HG03045 (cell line): ENCODE results near the gene CSNK2A1.
"Not testable (repeated sequence)": the region's sequence is repeated elsewhere in the genome, so short reads cannot be mapped to it uniquely, and the experiment has no call there.

Experiments used
- ATAC-seq: cut with Tn5 transposase; IDR thresholded peaks from one replicate; pipeline ENCODE4 v1.9.1; 2021; ENCODE audit warnings: mild to moderate bottlenecking, moderate library complexity; ENCODE audit not compliant: unreplicated experiment

The CSNK2A1 gene

DNA sequence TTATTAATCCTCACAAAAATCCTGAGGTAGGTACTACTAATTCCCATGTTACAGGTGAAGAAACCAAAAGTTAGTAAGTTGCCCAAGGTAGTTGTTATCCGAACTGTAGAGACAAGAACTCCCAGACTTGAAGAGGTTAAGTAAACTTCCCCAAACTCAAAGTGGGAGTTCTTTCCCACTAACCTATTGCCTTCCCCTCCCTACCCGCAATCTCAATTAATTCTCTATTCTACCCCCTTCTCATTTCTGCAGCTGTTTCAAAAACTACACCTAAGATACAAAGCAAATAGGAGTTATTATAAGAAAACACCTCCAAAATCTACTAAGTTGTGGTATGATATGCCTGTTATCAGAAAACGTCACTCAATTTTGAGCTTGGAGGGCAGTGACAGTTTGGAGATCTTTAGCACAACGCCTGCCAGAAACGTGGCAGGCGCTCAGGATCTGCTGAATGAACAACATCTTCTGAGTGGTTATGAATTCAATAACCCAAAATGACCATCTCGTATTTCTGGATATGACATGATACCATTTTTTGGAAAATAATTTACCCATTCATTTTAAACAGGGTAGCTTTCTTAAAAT, 7.1 kb downstream of the CSNK2A1 start:
- ATAC-seq: no peak

DNA sequence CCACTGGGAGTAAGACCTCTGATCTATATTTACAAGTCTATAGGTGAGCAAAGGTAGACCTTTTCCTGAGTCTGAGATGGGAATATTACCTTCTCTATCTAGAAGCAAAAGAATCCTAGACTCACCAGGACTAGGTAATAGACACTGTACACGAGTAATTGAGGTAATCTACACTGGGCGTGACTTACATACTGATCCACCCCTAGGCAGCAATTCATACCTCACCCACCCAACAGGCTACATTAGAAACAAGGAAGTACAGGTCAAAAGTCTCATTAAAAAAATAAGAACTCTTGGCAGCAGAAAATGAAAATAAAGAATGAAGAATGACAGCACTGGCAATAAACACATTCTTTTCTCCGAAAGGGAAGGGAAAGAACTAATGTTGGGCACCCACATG, 7.6 kb downstream of the CSNK2A1 start:
- ATAC-seq: no peak

DNA sequence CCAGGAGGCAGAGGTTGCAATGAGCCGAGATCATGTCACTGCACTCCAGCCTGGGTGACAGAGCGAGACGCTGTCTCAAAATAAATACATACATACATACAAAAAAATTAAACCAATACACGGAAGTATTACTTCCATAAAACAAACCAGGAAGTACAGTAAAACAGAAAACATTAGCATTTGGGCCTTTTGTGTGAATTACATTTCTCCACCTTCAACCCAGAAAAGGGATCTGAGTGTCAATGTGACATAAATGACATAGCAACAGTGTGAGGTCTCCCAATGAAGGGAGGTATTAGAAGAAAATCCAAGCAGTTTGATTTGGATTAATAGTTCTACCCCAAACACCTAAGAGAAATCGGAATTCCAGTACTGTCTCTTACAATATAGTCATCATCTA, 10.1 kb downstream of the CSNK2A1 start:
- ATAC-seq: no peak

DNA sequence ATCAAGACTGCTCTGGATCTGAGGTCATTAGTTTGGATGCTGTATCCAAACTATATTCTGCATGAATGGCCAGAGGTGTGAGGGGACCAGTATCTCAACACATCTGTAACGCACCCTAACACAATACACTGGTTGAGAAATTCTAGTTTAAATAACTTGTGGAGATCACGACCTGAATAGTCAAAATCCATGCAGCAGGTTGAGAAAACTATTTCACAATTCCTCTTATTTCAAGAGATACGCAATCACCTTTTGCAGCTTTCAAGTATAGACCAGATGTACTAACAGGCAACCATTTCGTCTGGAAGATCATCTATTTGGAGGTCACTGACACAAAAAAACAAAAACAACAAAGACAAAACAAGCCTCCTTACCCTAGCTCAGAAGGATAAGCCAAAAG, 11.1 kb downstream of the CSNK2A1 start:
- no peak for ATAC-seq

DNA sequence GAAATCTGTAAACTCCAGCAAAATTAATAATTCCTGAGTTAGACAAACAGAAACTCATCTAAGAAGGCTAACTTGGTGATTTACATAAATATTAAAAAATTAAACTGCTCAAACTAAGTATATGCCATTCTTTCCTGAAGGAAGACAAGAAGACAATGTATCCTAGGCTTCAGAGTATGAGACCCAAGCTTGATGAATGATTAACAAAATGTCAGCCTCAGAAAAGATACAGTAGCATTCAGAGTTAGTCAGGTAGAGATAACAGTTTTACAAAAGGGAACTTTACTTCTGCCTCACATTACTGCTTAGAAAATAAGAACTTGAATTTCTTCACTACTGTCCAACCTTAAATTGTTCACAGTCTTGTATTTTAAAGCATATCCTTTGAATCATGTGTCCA, 12.0 kb downstream of the CSNK2A1 start:
- no peak for ATAC-seq

DNA sequence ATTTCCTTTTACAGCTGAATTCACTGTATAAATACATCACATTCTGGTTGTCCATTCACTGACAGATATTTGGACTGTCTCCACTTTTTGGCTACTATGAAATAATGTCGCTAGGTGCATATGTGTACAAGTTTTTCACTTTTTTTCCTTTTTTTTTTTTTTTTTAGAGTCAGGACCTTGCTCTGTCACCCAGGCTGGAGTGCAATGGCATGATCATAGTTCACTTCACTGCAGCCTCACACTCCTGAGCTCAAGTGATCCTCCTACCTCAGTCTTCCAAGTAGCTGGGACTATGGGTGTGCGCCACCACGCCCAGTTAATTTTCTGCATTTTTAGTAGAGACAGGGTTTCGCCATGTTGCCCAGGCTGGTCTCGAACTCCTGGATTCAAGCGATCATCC, 13.3 kb downstream of the CSNK2A1 start:
- ATAC-seq: no peak

DNA sequence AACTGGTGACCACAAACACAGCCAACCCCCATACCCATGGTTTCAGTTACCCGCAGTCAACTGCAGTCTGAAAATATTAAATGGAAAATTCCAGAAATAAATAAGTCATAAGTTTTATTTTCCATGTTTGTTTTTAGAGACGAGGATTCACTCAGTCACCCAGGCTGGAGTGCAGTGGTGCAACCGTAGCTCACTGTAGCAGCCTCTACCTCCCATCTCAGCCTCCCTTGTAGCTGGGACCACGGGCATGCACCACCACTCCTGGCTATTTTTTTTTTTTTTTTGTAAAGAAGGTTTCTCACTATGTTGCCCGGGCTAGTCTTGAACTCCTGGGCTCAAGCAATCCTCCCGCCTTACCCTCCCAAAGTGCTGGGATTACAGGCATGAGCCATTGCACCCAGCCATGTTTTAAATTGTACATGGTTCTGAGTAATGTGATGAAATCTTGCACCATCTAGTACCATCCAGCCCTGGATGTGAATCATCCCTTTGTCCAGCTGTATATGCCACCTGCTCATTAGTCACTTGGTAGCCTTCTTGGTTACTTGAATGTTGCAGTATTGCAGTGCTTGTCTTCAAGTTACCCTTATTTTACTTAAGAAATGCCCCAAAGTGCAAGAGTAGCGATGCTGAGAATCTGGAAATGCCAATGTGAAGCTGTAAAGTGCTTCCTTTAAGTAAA, 14.5 kb downstream of the CSNK2A1 start:
- ATAC-seq: no peak

DNA sequence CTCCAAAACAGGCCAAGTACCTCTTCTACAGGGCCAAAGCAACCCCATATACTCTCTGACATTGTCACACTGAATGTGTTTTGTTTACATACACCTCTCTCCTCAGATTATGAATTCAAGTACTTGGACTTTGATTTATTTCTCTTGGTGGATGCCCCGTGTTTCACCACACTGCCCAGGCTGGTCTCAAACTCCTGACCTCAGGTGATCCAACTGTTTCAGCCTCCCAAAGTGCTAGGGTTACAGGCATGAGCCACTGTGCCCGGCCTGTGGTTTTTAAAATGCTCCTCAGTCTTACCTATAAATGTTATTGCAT, 16.1 kb downstream of the CSNK2A1 start:
- no peak for ATAC-seq

DNA sequence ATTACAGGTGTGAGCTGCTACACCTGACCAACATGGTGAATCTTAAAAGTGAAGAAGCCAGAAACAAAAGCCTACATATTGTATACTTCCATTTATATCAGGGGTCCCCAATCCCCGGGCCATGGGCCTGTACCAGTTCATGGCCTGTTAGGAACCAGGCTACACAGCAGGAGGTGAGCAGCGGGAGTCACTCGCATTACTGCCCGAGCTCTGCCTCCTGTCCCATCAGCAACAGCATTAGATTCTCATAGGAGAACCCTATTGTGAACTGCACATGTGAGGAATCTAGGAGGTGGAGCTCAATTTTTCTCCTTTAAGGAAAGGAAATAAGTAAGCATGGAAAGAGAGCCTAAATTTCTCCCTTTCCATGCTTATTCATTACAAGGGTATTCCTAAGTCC, 21.7 kb downstream of the CSNK2A1 start:
- no peak for ATAC-seq

DNA sequence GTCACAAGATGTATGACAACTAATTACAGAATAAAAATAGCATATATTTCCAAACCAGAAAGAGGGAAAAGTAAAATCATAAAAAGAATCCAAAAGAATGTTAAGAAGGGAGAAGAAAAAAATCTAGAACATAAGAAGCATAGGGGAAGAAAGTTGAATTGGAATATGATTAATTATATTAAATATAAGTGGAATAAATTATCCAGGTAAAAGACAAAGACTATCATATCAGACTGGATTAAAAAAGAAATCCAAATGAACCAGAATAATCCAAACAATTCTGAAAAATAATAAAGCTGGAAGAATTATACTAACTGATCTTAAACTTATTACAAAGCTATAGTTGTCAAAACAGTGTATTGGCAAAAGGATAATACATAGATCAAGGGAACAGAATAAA, 23.6 kb downstream of the CSNK2A1 start:
- no peak for ATAC-seq

DNA sequence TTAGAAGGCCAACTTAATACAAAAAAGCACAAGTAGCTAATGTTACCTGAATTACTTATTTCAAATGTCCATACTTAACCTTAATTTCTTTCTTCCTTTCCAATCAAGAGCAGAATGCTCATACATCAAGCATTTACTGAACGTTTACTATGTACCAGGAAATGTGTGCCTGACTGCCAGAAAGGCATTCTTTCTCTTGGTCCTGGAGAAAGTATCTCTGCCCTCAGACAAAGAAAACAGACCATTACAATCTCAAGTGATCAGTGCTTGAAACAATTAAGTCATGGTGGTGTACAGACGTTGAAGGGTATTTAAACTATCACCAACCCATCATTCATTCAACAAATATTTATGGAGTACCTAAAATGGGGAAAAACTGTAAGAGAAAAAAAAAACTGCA, 26.4 kb downstream of the CSNK2A1 start:
- ATAC-seq: no peak

DNA sequence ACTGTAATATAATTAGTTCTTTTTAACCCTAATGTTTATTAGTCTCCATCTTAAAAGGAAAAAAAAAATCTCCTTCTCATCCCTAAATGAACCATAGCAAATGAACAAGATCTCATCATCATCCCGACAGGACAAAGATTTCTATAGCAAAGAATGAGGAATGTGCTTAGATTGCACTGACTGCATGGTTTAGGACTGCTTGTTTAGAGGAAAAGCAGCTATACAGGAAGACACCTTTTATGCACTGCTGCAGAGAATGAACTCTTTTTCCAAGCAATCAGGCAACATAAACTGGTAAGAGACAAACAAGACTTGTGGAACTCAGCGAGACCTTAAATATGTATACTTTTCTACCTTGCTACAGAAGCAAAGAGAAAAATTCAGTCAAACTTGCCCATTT, 26.8 kb downstream of the CSNK2A1 start:
- no peak for ATAC-seq

DNA sequence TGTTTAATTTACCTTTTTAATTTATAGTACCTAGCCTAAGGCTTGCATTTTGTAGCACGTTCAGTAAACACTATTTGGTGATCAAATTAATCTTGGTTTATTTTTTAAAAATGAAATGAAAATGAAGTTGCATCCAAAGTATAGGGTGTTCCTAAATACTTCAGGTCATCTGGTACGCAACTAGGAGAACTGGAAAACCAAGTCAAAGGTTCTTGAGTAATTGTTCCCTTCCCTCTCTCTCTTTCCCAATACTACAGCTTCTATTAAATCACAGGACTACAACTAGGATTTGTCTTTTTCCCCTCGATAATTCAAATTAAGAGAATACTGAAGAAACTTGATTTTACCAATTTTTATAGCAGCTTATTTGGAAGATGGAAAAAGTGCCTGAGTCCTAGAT, 27.9 kb downstream of the CSNK2A1 start:
- no peak for ATAC-seq

DNA sequence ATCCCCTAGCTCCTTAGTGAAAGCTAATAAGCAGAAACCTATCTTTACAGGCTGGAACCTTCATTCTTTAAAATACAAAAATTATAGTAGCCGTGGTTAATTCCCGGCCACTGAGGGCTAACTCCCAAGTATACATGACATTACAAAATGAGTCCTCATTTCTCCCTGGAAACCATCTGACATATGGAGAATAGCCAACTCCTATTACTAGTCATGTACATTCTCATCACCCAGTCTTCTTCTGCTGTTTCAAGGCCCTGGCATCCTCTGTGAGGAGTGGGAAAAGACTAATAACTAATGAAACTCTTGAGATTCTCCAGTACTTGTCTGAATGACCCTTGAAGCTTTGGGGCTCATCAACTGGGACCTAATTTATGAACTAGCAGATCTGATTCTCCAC, 30.2 kb downstream of the CSNK2A1 start:
- no peak for ATAC-seq

DNA sequence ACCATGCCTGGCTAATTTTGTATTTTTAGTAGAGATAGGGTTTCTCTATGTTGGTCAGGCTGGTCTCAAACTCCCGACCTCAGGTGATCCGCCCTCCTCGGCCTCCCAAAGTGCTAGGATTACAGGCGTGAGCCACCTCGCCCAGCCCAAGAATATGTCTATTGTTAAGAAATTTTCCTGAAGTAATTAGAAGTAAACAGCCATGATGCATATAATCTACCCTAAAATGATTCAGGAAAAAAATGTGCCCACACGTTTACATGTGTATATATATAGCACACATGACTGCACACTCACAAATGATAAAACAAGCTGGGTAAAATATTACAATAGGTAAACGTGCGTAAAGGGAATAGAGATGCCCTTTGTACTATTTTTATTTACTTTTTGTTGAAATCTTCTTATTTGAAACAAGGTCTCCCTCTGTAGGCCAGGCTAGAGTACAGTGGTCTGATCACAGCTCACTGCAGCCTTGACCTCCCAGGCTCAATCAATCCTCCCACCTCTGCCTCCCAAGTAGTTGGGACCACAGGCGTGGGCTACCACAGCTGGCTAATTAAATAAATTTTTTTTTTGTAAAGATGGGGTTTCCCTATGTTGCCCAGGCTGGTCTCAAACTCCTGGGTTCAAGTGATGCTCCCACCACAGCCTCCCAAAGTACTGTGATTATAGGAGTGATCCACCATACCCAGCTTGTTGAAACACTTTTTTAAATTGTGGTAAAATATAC, 33.1 kb downstream of the CSNK2A1 start:
- not testable (repeated sequence) for ATAC-seq

DNA sequence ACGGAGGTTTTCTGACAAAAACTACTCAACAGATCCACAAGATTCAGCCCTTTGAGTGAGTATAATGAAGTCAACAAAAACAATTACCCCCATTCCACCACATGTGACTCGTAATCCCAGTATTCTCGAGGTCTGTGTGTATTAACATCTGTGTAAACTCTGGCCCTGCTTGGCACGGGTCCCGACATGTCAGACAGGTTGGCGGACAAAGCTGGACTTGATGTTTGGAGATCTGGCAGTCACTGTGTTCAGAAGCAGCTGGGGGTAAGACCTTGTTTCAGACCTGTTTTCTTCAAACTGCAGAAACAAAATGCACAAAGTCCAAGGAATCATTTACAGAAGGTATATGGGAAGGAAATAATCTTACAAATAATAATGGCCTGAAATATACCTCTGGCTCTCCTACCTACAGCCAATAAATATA, 35.2 kb downstream of the CSNK2A1 start:
- not testable (repeated sequence) for ATAC-seq

DNA sequence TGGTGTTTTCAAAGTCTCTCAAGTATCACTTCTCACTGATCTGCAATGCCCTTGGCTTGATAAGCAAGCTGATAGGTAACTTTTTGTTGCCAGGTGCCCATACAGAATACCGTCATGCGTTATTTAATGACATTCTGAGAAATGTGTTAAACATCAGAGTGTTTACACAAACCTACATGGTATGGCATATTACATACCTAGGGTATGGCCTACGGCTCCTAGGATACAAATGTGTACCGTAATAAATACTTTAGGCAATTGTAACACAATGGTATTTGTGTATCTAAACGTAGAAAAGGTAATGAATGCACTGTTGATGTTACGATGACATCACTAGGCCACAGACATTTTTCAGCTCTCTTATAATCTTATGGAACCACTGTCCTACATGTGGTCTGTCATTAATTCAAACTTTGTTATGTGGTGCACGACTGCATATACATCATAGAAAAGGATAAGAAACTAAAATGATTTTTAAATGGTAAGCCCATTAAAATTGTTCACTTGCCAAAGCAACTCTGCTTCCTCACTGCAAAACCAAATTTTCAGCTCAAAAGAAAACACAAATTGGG, 35.7 kb downstream of the CSNK2A1 start:
- no peak for ATAC-seq

DNA sequence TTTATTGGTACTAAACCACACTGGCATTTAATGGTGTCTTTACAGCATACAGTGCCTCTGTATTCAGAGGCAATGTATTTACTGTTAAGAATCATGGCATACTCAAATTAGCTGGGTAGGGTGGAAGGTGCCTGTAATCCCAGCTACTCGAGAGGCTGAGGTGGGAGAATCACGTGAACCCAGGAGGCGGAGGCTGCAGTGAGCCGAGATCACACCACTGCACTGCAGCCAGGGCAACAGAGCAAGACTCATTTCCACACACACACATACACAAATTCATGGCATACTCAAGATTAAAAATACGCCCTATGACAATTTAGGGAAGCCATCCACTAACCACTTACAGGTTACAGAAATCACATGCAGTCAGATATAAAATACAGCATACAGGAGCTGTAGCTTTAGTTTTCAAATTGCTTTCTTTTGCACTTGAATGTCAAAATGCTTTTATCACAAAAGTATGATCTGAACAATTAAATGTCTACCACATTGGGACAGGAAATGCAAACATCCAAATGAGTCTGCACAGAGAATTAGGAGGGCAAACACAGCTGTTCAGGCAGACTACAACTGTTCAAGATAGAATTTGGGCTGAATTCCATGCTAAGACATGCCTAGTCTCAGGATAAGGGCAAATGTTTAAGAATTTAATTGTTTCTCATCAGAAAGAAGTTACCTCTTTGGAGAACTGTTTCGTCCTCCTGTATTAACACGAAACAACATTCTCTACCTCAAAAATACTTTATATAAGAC, 36.4 kb downstream of the CSNK2A1 start:
- no peak for ATAC-seq

DNA sequence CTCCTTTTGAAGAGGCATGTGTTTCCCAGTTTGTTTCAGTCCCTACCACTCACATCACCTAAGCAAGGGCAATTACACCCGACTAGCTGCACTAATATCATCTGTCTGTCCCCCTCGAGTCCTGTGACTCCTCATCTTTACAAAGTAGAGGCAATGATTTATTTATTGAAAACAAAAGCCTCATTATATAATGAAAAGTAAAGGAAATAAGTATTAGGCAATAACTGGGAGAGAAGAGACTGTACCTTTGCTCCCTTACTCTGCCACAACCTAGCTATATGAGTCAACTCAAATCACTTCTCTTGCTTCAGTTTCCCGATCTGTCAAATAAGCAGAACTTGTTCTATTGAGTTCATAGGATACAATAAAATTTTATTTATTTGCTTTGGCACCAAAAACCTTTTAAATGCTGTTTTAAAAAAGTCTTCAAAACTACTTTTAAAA, 38.9 kb downstream of the CSNK2A1 start:
- ATAC-seq: no peak

DNA sequence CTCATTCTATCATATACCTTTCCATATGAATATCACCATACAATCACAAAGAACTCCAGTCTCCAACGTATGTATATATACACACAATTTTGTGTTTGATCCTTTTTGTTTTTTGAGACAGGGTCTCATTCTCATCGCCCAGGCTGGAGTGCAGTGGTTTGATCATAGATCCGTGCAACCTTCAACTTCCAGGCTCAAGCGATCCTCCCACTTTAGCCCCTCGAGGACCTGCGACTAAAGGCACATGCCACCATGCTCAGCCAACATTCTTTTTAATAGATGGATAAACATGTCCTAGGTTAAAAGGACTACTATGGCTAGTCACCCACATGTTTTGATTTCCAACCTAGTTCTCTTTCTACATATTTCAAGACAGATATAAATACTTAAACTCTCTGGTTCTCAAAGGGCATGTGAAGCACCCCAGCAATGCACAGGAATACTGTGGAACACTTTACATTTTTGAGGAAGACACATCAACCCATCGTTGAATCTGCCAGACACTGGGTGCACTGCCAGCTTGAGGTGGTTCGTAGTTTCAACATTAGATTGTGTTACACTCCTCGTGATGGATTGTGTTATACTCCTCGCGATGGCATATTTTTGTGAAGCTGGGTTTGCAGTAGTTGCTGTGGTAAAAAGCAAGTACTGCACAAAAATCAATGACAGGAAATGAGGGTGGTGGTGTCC, 40.4 kb downstream of the CSNK2A1 start:
- ATAC-seq: no peak

DNA sequence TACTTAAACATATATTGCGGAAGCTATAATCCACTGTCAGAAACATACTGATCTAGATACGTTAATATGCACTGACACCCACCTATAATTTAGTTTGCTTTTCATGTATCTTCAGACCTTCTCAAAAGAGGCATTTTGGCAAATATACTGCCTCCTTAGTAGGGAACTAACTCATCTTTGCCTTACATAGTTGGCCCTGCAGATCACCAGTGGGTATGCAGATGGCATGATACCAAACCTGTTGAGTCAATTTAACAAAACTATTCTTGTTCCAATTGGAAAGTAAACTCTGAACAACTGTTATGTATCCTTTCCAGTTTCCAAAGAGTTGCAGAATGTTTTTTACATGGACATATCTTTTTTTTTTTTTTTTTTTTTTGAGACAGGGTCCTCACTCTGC, 45.6 kb downstream of the CSNK2A1 start:
- ATAC-seq: no peak
